Testis (tissue), 2 donors: ENCODE results near the gene CCDC112.

Experiments
- CTCF ChIP-seq, 3 experiments: fragments of 450-650 bp in 2 of 3; fragments of 200-600 bp in 1 of 3; sonication (generic) in 1 of 3; IDR thresholded peaks; one replicate each; pipeline ENCODE4 v1.5.1; 2016 to 2019; ENCODE audit warnings: antibody characterized with exemption in 3 of 3, mild to moderate bottlenecking in 2 of 3, moderate library complexity in 1 of 3
- POLR2A ChIP-seq: fragments of 450-650 bp; IDR thresholded peaks from one replicate; pipeline ENCODE4 v1.6.1; 2017; ENCODE audit warnings: antibody characterized with exemption, mild to moderate bottlenecking, moderate library complexity

- TF ChIP-seq POLR2A = no peak
- no peak for TF ChIP-seq CTCF (IDR thresholded peaks at IDR 0.05)
These were observed 42.4 kb upstream of the CCDC112 start for GRCh38 chr5:115338851-115339250.
